Midbrain (tissue), 1 donor: ENCODE measurements around the gene ARHGAP25.
"Not testable (repeated sequence)": the region's sequence is repeated elsewhere in the genome, so short reads cannot be mapped to it uniquely, and the experiment has no call there.

Experiments used
- DNase-seq: peaks from one replicate; lab custom pipeline; 2025; lab: John Stamatoyannopoulos, UW

The ARHGAP25 gene

GRCh38 chr2:68796295-68796905 lies 61.8 kb downstream of the ARHGAP25 start:
- DNase-seq: no peak

DNA sequence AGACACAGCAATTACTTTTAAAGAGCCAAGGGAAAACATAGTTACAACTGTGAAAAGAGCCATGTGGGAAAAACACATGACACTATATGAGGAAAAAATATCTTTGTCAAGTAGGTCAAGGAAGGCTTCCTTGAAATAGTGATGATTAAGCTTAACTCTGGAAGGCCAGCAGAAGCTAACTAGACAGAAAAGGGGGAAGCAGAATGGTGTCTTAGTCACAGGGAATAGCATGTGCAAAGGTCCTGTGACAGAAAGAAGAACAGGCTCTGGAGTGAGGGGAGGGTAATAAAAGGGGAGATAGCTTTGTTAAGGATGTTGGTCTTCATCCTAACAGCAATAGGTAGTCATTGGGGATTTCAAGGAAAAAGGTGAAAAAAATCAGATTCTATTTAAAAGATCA lies 64.0 kb downstream of the ARHGAP25 start:
- DNase-seq: no peak

DNA sequence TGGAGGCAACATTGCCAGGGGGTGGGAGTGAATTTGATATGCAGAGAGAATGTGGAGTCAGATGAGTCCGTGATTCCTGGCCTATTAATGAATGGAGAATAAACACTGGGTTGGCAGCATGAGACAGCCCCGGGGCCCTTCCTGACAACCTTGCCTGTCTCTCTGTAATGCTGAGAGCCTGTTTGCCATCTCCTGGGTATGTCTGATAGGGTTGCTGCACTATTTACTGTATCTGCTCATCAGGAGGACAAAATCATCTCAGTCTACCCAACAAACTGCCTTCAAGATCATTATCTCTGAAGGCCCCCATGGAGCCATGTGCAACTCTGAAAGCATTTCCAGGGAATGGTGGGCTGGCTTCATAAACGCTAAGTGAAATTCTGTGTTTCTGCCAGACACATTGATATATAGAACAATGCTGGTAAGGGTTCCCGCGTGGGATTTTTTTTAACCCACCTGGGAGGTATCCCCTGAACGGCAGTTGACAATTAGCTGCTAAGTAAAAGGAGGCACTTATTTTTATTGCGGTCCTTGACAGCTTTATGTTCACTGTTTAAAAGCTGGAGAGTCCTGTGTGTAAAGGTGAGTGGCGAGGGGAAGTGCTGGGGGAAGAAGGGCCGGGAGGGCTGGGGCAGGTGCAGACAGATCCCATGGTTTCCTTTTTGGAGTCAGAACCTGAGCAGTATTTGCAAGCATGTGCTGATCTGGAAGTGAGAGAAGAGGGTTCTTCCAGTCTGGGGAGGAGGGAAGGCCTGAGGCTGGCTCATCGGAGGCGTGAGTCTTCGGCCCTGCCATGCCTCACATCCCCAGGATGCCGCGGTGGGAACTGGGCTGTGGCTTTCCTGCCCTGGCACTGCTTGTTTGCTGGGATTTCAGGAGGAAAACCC lies 64.8 kb downstream of the ARHGAP25 start:
- DNase-seq: no peak

- DNase-seq: no peak
Measured at GRCh38 chr2:68800027-68800401, 65.4 kb downstream of the ARHGAP25 start.

- no peak for DNase-seq
Measured at GRCh38 chr2:68800517-68800916, 65.9 kb downstream of the ARHGAP25 start.

- not testable (repeated sequence) for DNase-seq
Measured at GRCh38 chr2:68802161-68802560, 67.5 kb downstream of the ARHGAP25 start.

DNA sequence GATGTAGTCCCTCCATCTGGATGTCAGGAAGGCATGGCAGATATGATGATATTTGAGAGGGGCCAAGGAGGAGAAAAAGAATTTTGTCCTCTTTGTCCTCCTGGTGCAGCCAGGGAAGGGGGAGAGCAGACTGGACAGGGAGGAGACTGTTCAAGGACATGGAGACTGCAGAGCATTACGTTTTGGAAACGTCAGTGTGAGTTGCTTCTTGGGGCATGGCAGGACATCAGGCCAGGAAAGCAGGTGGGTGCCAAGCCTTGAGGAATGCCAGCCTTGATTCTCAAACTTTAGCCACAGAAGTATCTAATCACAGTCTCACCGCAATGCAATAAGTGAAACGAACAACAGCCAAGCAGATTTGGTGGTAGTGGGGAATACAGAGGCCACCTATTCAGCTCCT lies 70.4 kb downstream of the ARHGAP25 start:
- DNase-seq: no peak

- DNase-seq: no peak
Measured at GRCh38 chr2:68806511-68807109, 72.0 kb downstream of the ARHGAP25 start.

- DNase-seq: no peak
Measured at GRCh38 chr2:68807821-68808266, 73.2 kb downstream of the ARHGAP25 start.

DNA sequence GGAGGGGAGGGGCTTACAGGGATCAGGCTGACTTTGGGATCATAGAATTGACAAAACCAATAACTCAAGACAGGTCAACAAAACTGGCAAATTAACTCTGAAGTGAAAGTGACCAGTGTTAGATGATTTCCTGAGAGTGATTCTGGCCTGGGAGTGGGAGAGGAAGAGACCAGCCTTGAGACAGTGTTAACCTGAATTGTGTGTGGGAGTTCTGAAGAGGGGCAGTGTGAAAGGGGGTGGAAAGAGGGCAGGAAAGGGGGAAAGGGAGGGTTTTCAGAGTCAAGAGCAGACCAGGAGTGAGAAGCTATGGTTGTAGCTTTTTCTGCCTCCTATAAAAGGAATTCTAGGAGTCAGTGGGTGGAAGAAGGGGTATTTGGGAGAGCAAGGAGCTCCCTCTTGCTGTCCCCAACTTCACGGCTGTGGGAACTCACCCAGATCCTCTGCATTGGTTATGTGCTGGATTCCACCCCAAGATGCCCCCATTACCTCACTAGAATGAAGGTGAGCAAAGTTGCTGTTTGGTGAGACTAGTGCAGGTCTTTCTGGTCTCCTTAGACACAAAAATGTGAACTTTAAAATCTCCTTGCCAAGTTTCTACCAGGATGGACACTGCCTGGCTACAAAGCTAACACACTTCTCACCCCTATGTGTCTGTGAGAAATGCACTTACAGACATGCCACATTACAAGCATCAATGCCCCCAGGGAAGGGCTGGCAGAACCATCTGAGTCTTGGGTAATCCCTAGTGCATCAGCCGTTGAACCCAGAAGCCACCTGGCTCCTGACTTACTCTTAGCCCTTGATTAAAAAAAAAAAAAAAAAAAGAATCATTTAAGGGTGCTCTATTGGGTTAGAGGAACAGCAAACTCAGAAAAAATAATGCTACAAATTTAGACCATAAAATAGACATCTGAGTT lies 75.0 kb downstream of the ARHGAP25 start:
- DNase-seq: no peak

GRCh38 chr2:68811364-68811763 lies 76.8 kb downstream of the ARHGAP25 start:
- no peak for DNase-seq

DNA sequence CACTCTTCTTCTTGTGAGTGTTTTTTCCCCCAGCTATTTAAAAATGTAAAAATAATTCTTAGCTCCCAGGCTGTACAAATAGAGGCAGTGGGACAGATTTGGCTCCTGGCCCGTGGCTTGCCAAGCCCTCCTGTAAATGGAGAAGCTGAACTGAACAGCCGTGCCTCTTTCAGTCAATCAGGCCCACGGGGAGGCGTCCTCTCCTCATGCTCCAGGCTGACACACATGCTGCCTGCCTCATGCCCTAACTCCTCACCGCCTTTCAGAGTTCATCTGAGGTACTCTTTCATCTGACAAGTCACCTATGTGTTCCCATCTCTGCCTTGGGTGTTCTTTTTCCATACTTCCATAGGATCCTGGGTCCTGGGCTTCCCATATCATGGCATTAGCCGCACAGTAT lies 77.6 kb downstream of the ARHGAP25 start:
- DNase-seq: peak; percentile 18

DNA sequence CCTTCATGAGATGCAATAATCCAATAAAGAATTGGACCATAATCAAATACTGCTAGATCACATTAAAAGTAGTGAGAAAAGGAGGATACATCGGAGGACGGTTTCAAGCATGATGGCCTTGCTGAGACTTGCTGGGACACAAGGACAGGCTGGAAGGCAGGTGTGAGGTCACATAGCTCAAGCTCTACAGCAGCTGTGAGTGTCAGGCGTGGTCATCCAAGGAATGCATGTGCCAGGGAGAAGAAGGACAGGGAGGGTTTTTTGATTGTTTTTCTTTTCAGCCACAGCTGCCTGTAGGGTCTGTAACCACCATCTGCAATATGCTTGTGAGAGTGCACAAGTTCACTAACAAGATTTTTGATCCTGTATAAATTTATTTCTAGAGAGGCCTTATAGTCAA lies 79.0 kb downstream of the ARHGAP25 start:
- no peak for DNase-seq

- DNase-seq: no peak
Measured at GRCh38 chr2:68817306-68817705, 82.7 kb downstream of the ARHGAP25 start.

DNA sequence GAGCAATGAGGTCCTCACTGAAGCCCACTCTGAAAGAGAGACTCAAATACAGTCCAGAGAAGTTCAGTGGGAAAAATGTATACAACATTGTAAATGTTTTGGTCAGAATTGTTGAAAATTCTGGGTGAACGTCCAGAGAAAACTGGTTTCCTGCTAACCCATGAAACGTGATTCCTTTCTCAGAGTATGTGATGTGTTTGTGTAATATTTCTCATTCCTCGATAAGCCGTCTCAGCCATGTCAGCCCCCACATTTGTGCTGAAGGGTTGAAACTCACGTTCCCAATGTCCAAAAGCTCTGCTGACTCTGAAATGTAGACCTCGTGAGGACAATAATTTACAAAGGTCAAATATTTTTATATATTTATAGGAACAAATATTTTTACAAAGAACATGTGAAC lies 84.9 kb downstream of the ARHGAP25 start:
- DNase-seq: no peak

- no peak for DNase-seq
Measured at GRCh38 chr2:68822207-68822872, 87.7 kb downstream of the ARHGAP25 start.

- DNase-seq: no peak
Measured at GRCh38 chr2:68824831-68825230, 90.2 kb downstream of the ARHGAP25 start.

- no peak for DNase-seq
Measured at GRCh38 chr2:68825866-68826265, 91.3 kb downstream of the ARHGAP25 start.

GRCh38 chr2:68827666-68828065 lies 93.1 kb downstream of the ARHGAP25 start:
- DNase-seq: no peak

- DNase-seq: peak; percentile 87
Measured at GRCh38 chr2:68828887-68829708, 94.5 kb downstream of the ARHGAP25 start.

DNA sequence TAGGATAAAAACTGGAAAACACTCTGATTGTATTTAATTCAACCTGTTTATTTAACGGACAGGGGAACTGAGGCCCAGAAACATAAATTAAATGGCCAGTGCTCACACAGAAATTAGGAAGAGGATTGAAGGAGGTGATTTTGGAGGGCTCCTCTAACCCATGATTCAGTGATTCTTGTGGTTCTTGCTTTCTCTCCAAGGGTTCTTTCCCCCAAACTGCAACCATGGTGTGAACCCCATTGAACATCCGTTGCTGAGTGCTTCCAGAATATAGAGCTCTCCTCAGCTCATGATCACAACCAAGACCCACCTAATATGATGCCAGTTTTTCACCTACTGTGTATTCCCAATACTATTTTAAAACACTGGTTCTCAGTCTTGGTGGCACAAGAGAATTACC lies 95.1 kb downstream of the ARHGAP25 start:
- no peak for DNase-seq
